Measurements from ENCODE around the gene KRTAP4-1.
"Not testable (repeated sequence)": the region's sequence is repeated elsewhere in the genome, so short reads cannot be mapped to it uniquely, and the experiment has no call there.

GRCh38 chr17:41148971-41149651 is 35.6 kb downstream of the KRTAP4-1 start:
- TF ChIP-seq POLR2A (IDR thresholded peaks at IDR 0.05; ENCODE audit: low read length); GATA1 (IDR thresholded peaks at IDR 0.05; ENCODE audit: low read depth, low read length): not testable (repeated sequence)

Data from erythroblast (primary cell).